Esophagus muscularis mucosa (tissue), 4 donors: ENCODE data around the gene B3GLCT. TPM values are rescaled to one million over a fixed set of nuclear protein-coding genes. Genes with fewer than 3 reads are reported as not detected.

Experiments used
- DNase-seq: peaks from one replicate; pipeline ENCODE4 v3.0.0-alpha.2; 2017; ENCODE audit errors: extremely low spot score
- H3K27ac ChIP-seq, 4 donors: fragments of 200-600 bp; sonication (generic); replicated peaks in 1 of 4; 1 replicate in 3 of 4; 2 replicates in 1 of 4; pipeline ENCODE4 v1.5.1; 2016 to 2019; ENCODE audit warnings: mild to moderate bottlenecking in 1 of 4
- H3K27me3 ChIP-seq, 4 donors: fragments of 200-600 bp; sonication (generic); one replicate each; pipeline versions ENCODE4 v1.5.1 to v1.6.0; 2016 to 2019
- H3K36me3 ChIP-seq, 4 donors: fragments of 200-600 bp; sonication (generic); one replicate each; pipeline ENCODE4 v1.5.1; 2016 to 2019
- H3K4me1 ChIP-seq, 4 donors: fragments of 200-600 bp; sonication (generic); one replicate each; pipeline ENCODE4 v1.5.1; 2016 to 2019
- H3K4me3 ChIP-seq, 4 donors: fragments of 200-600 bp; sonication (generic); 1 replicate in 2 of 4; 2 replicates in 2 of 4; pipeline ENCODE4 v1.5.1; 2016 to 2019; ENCODE audit warnings: mild to moderate bottlenecking in 4 of 4, moderate library complexity in 1 of 4
- H3K9me3 ChIP-seq, 4 donors: fragments of 200-600 bp; sonication (generic); 1 replicate in 3 of 4; 2 replicates in 1 of 4; pipeline ENCODE4 v1.5.1; 2016 to 2019
- EP300 ChIP-seq: sonication (generic); formaldehyde crosslinking; IDR thresholded peaks from one replicate; pipeline ENCODE4 v1.6.1; 2017; ENCODE audit warnings: antibody characterized with exemption
- POLR2A ChIP-seq: fragments of 450-650 bp; IDR thresholded peaks from one replicate; pipeline ENCODE4 v1.6.1; 2017; ENCODE audit warnings: antibody characterized with exemption, moderate library complexity, mild to moderate bottlenecking, low read depth
- POLR2AphosphoS5 ChIP-seq, 2 donors: sonication (generic); formaldehyde crosslinking; IDR thresholded peaks; one replicate each; pipeline ENCODE4 v1.6.1; 2017; ENCODE audit warnings: antibody characterized with exemption in 2 of 2
- WGBS: methylation state at CpG from one replicate; pipeline ENCODE4 v1.1.5; 2018; 5-methylcytosine and 5-hydroxymethylcytosine counted together
- intact Hi-C: fragments of 100-400 bp; cut with DNase I; formaldehyde crosslinking; loops from one replicate; pipeline ENCODE4 v1.15.1; 2023
- total RNA-seq, 4 donors: library from RNA; depleted of rRNA; stranded (reverse); fragments of >200 nt; gene quantifications; one replicate each; pipeline versions ENCODE4 v1.1.0 to v1.2.1, GENCODE V29; 2016
- TF ChIP-seq, protein P1 (sequence below), 3 experiments: fragments of 200-600 bp in 2 of 3; fragments of 450-650 bp in 1 of 3; sonication (generic) in 2 of 3; IDR thresholded peaks; one replicate each; pipeline ENCODE4 v1.5.1; 2017 to 2019; ENCODE audit warnings: antibody characterized with exemption in 3 of 3, mild to moderate bottlenecking in 2 of 3, moderate library complexity in 1 of 3

Gene B3GLCT
- total RNA-seq, 4 donors from 2014 or later = 5.2 to 8.8 (median 5.6) TPM

DNA sequence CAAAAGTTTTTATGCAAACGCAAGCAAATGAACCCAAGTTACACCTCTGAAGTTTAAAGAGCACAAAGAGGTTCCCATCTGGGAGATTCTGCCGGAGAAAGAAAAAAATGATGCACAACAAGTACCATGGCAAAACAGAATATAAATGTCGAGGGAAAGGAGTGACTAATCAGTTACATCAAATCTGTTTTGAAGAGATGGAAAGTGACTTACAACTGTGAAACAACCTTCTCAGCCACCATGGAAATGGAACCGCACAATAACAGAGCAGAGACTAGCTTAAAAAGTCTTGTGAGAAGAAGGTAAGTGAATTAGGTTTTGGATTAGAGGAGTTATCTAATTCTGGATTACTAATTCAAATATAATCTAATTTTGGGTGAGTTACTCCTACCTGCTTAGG lies 40.5 kb upstream of the B3GLCT start:
- Histone ChIP-seq H3K27me3 (no peaks in the 10 kb centered on the region), H3K36me3 (peaks cover 4 to 28% (median 13%) of the 10 kb centered on the region in 4 donors), H3K27ac (no peak overlapping the region), H3K4me1 (peaks cover 15 to 31% (median 29%) of the 10 kb centered on the region in 4 donors), H3K4me3 (no peak overlapping the region), H3K9me3 (no peaks in the 10 kb centered on the region)
- no peak for DNase-seq
- WGBS = 79% methylated on average over 4 of the region's 4 CpGs
- TF ChIP-seq POLR2AphosphoS5 (IDR thresholded peaks at IDR 0.05) (no peak), POLR2A (no peak), EP300 (no peak)
- TF ChIP-seq, protein P1, sequence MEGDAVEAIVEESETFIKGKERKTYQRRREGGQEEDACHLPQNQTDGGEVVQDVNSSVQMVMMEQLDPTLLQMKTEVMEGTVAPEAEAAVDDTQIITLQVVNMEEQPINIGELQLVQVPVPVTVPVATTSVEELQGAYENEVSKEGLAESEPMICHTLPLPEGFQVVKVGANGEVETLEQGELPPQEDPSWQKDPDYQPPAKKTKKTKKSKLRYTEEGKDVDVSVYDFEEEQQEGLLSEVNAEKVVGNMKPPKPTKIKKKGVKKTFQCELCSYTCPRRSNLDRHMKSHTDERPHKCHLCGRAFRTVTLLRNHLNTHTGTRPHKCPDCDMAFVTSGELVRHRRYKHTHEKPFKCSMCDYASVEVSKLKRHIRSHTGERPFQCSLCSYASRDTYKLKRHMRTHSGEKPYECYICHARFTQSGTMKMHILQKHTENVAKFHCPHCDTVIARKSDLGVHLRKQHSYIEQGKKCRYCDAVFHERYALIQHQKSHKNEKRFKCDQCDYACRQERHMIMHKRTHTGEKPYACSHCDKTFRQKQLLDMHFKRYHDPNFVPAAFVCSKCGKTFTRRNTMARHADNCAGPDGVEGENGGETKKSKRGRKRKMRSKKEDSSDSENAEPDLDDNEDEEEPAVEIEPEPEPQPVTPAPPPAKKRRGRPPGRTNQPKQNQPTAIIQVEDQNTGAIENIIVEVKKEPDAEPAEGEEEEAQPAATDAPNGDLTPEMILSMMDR (IDR thresholded peaks at IDR 0.05) = no peak
- intact Hi-C loops = no loop called here

DNA sequence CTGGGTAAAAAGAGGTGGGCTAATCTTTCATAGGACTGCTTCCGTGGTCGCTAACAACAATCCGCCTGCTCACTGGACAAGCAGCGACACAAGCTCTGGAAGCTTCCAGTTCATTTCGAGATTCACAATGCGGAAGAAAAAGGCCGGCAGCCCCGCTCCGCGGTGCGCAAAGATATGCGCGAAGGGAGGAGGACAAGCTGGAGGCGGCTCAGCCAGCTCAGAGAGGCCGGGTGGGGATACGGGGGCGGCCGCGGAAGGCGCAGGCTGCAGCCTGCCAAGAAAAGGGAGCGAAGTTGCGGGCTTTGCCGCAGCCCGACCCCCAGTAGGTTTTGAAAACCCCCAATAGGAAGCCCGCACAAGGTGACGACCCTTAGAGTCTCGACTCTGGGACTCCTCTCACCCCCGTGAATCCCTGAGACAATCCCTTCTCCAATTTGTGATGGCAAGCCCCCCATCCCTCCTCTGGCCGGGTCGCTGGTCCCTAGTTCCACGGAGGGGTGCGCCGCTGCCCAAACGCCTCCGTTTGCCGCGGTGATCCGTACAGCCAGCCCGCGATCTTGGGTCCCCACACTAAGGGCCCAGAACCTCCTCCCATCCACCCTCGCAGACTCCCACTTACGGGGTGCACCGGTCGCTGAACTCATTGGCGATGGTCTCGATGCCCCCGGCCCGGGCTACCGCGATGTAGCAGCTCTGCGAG lies 38.8 kb upstream of the B3GLCT start:
- peak; percentile 33 to 81 for TF ChIP-seq POLR2AphosphoS5 (IDR thresholded peaks at IDR 0.05)
- TF ChIP-seq, protein P1 (IDR thresholded peaks at IDR 0.05) = no peak
- TF ChIP-seq EP300 = no peak
- TF ChIP-seq POLR2A = no peak
- WGBS = under 1% methylated on average over 39 of the region's 51 CpGs
- intact Hi-C loops = loop anchor here (5.0 to 10.0 kb wide), 3 partner anchors 36 to 1036 kb away; partner anchors contain the start of gene B3GLCT
- H3K36me3 ChIP-seq = peaks cover 0 to 14% (median 7%) of the 10 kb centered on the region in 4 donors
- no peaks in the 10 kb centered on the region for H3K9me3 ChIP-seq
- H3K4me1 ChIP-seq = peaks cover 15 to 31% (median 29%) of the 10 kb centered on the region in 4 donors
- peak overlapping the region; percentile 85 to 95 (median 92) for H3K27ac ChIP-seq
- DNase-seq = no peak
- no peaks in the 10 kb centered on the region for H3K27me3 ChIP-seq
- peak overlapping the region; percentile 64 to 87 (median 75) for H3K4me3 ChIP-seq

DNA sequence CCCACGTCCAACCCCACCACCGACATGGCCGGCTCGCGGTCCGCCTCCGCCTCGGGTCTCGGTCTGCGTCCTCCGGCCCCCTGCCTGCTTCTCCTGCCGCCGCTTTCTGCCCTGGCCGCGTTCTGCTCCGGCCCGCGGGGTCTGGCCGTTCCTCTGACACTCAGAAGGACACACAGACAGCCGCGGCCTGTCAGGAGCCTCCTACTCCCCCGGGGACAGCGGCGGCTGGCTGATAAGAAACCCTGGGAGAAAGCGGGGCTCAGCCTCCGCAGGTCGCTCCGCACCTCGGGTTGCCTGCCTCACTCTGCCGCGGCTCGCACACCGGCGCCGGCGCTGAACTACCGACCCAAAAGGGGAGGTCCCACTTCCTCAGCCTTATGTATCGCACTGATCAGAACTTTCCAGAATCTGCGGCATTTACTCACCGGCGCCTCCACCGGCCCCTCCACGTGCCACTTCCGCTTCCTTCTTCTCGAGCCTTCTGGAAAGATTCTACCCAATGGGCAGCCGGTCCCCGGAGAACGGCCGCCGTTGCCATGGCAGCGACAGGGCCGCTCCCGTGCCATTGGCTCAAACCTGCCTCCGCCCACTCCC lies 38.1 kb upstream of the B3GLCT start, which contains the start of gene HSPH1:
HSPH1 (minus strand) TSS at position 348 of the 594 bp plus-strand sequence; CDS start at position 26, 322 bp downstream.
- H3K4me1 ChIP-seq = peaks cover 15 to 31% (median 29%) of the 10 kb centered on the region in 4 donors
- H3K36me3 ChIP-seq = peaks cover 0 to 11% (median 6%) of the 10 kb centered on the region in 4 donors
- WGBS = under 1% methylated on average over 39 of the region's 54 CpGs
- no peaks in the 10 kb centered on the region for H3K9me3 ChIP-seq
- peak; percentile 99 for DNase-seq
- no peaks in the 10 kb centered on the region for H3K27me3 ChIP-seq
- intact Hi-C loops = loop anchor here (5.0 to 10.0 kb wide), 3 partner anchors 36 to 1037 kb away; partner anchors contain the start of gene B3GLCT
- no peak for TF ChIP-seq EP300
- peak; percentile 88 to 91 for TF ChIP-seq POLR2AphosphoS5 (IDR thresholded peaks at IDR 0.05)
- TF ChIP-seq, protein P1 (IDR thresholded peaks at IDR 0.05) = peak in 2 of 3 experiments; percentile 18 to 35
- peak; percentile 36 for TF ChIP-seq POLR2A
- H3K4me3 ChIP-seq = peak within 1 kb of the TSS; percentile 64 to 87 (median 75)
- peak within 1 kb of the TSS; percentile 85 to 95 (median 92) for H3K27ac ChIP-seq

DNA sequence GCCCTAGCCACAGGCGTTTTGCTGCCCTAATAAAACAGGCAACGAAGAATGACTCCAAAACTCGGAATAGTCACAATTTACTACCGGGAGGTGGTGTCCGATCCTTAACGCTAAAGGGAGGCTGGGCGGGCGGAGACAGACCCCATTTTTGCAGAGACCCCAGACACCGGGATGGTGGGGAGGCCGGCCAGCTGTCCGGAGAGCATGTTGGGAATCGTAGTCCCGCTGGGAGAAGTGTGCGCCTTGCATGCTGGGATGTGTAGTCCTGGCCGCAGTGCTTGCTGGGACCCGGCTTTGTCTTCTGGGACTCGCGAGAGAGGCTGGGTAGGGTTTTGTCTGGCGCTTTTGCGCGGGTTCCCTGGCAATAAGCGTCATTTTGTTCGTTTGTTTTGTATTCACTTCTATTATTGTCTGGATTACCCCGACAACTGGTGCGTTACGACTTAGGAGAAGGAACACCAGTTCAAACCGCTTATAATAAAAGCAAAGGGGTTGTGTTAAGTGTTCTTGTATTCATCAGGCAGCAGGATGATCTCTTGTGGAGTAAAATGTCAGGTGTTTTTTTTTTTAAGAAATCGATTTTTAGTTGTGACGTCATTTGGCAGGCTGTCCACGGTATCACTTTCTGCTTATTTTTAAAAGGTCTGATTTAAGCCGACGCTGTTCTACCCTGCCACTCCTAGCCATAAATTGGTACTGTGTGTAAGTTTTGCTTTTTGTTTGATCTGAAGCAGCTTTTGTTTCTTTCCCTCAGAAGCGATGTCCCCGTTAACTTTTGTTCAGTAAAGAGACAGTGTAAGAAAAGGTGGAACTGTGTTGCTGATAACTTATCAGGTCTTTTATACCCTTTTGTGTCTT lies 37.4 kb upstream of the B3GLCT start:
- H3K36me3 ChIP-seq = peaks cover 0 to 11% (median 4%) of the 10 kb centered on the region in 4 donors
- WGBS = under 1% methylated on average over 33 of the region's 34 CpGs
- DNase-seq = peak; percentile 99
- H3K4me3 ChIP-seq = peak overlapping the region; percentile 64 to 87 (median 75)
- intact Hi-C loops = loop anchor here (5.0 to 10.0 kb wide), 3 partner anchors 35 to 1038 kb away; partner anchors contain the start of gene B3GLCT
- peaks cover 15 to 31% (median 29%) of the 10 kb centered on the region in 4 donors for H3K4me1 ChIP-seq
- TF ChIP-seq POLR2A = no peak
- TF ChIP-seq POLR2AphosphoS5 (IDR thresholded peaks at IDR 0.05) = peak; percentile 50 to 90
- TF ChIP-seq EP300 = no peak
- TF ChIP-seq, protein P1 (IDR thresholded peaks at IDR 0.05) = no peak
- H3K27me3 ChIP-seq = no peaks in the 10 kb centered on the region
- no peaks in the 10 kb centered on the region for H3K9me3 ChIP-seq
- peak overlapping the region; percentile 85 to 95 (median 92) for H3K27ac ChIP-seq
